GM23248 (cell line): Measurements from ENCODE around the gene MED15. TPM values are rescaled to one million over a fixed set of nuclear protein-coding genes. Genes with fewer than 3 reads are reported as not detected.
"Not testable (repeated sequence)": the region's sequence is repeated elsewhere in the genome, so short reads cannot be mapped to it uniquely, and the experiment has no call there.

Experiments used
- DNase-seq: peaks from one replicate; pipeline ENCODE4 v3.0.0-alpha.2; 2015
- H2AFZ ChIP-seq: fragments of 200-600 bp; sonication (generic); 2 replicates; pipeline ENCODE4 v1.6.1; 2016; ENCODE audit warnings: antibody characterized with exemption
- H3F3A ChIP-seq: fragments of 200-600 bp; sonication (generic); 2 replicates; pipeline ENCODE4 v1.6.1; 2016; ENCODE audit warnings: mild to moderate bottlenecking, antibody characterized with exemption, mixed run types; ENCODE audit not compliant: insufficient read depth
- H3K27ac ChIP-seq: fragments of 200-600 bp; sonication (generic); 2 replicates; pipeline ENCODE4 v1.5.1; 2016; ENCODE audit warnings: mild to moderate bottlenecking
- H3K27me3 ChIP-seq: fragments of 200-600 bp; sonication (generic); replicated peaks from 2 replicates; pipeline ENCODE4 v1.6.1; 2016; ENCODE audit warnings: mild to moderate bottlenecking; ENCODE audit not compliant: insufficient read depth
- H3K36me3 ChIP-seq: fragments of 200-600 bp; sonication (generic); 2 replicates; pipeline ENCODE4 v1.6.1; 2016; ENCODE audit warnings: low read depth, mild to moderate bottlenecking
- H3K4me1 ChIP-seq: fragments of 200-600 bp; sonication (generic); 2 replicates; pipeline ENCODE4 v1.6.1; 2016; ENCODE audit warnings: mild to moderate bottlenecking; ENCODE audit not compliant: insufficient read depth
- H3K4me2 ChIP-seq: fragments of 200-600 bp; sonication (generic); one replicate; pipeline ENCODE4 v1.6.1; 2016; ENCODE audit warnings: mild to moderate bottlenecking; ENCODE audit not compliant: unreplicated experiment
- H3K4me3 ChIP-seq: fragments of 200-600 bp; sonication (generic); 2 replicates; pipeline ENCODE4 v1.5.1; 2016; ENCODE audit warnings: mild to moderate bottlenecking
- H3K79me2 ChIP-seq: fragments of 200-600 bp; sonication (generic); 2 replicates; pipeline ENCODE4 v1.6.1; 2016; ENCODE audit warnings: mild to moderate bottlenecking; ENCODE audit not compliant: insufficient read depth
- H3K9ac ChIP-seq: fragments of 200-600 bp; sonication (generic); 2 replicates; pipeline ENCODE4 v1.6.1; 2016; ENCODE audit warnings: mild to moderate bottlenecking
- H3K9me2 ChIP-seq: fragments of 200-600 bp; sonication (generic); 2 replicates; pipeline ENCODE4 v1.6.1; 2016; ENCODE audit warnings: mixed run types, mild to moderate bottlenecking, moderate library complexity; ENCODE audit not compliant: insufficient read depth
- H3K9me3 ChIP-seq: fragments of 200-600 bp; sonication (generic); one replicate; pipeline ENCODE4 v1.6.1; 2017; ENCODE audit warnings: low read depth
- H4K20me1 ChIP-seq: fragments of 200-600 bp; sonication (generic); 2 replicates; pipeline ENCODE4 v1.6.0; 2016; ENCODE audit not compliant: insufficient read depth
- EZH2 ChIP-seq: fragments of 200-600 bp; sonication (generic); IDR thresholded peaks from 2 replicates; pipeline ENCODE4 v1.6.1; 2018; ENCODE audit warnings: antibody characterized with exemption, mild to moderate bottlenecking; ENCODE audit not compliant: insufficient read depth, poor library complexity, severe bottlenecking
- EZH2phosphoT487 ChIP-seq: fragments of 200-600 bp; sonication (generic); IDR thresholded peaks from 2 replicates; pipeline ENCODE4 v1.6.1; 2018; ENCODE audit warnings: antibody characterized with exemption, moderate library complexity, mild to moderate bottlenecking, low read depth; ENCODE audit not compliant: insufficient read depth
- WGBS, 2 experiments: methylation state at CpG; one replicate each; pipeline ENCODE4 v1.1.6; 2015 to 2017; ENCODE audit warnings: low lambda C conversion rate in 2 of 2, low coverage in 1 of 2; ENCODE audit errors: missing lambda C conversion rate in 2 of 2; 5-methylcytosine and 5-hydroxymethylcytosine counted together
- in situ Hi-C: fragments of 300-500 bp; cut with MboI; formaldehyde crosslinking; loops from 2 replicates; pipeline ENCODE4 v1.15.0; 2020
- polyA plus RNA-seq: library from polyadenylated mRNA; unstranded; fragments of >200 nt; fragmentation: Nextera tagmentation; extraction: Ambion mirVana; gene quantifications from 2 replicates; pipeline ENCODE4 v1.2.1, GENCODE V29; 2016
- total RNA-seq: library from RNA; depleted of rRNA; stranded (reverse); fragments of >200 nt; shearing (Covaris generic); gene quantifications from 2 replicates; pipeline ENCODE4 v1.2.3, GENCODE V29; 2014

Gene MED15
- total and polyA plus RNA-seq, 2 experiments from 2014 or later = 40.2 to 69.7 TPM

GRCh38 chr22:20590477-20591294 is 83.3 kb downstream of the MED15 start:
- Histone ChIP-seq H3K4me1 (no peaks in the 10 kb centered on the region), H3K36me3 (peaks cover 7% of the 10 kb centered on the region; the same call in 1 of the 2 replicates), H2AFZ (no peak overlapping the region), H3K9ac (no peak overlapping the region), H3F3A (0 out of 2 replicates have a peak, but pooled peaks cover 4% of the 10 kb centered on the region), H3K4me3 (no peak overlapping the region), H4K20me1 (no peaks in the 10 kb centered on the region), H3K4me2 (no peak overlapping the region), H3K27me3 (no peaks in the 10 kb centered on the region), H3K9me2 (no peaks in the 10 kb centered on the region), H3K79me2 (no peaks in the 10 kb centered on the region), H3K27ac (no peak overlapping the region), H3K9me3 (no peaks in the 10 kb centered on the region)
- TF ChIP-seq EZH2phosphoT487 (no peak), EZH2 (no peak)
- DNase-seq = no peak
- in situ Hi-C loops = no loop called here
- WGBS, 2 experiments = 84 to 86% methylated on average over 9 of the region's 9 CpGs

GRCh38 chr22:20591295-20591645 is 83.9 kb downstream of the MED15 start:
- in situ Hi-C loops = no loop called here
- DNase-seq = no peak
- Histone ChIP-seq H3K9me3 (no peaks in the 10 kb centered on the region), H3K27ac (no peak overlapping the region), H2AFZ (no peak overlapping the region), H3F3A (0 out of 2 replicates have a peak, but pooled peaks cover 4% of the 10 kb centered on the region), H4K20me1 (no peaks in the 10 kb centered on the region), H3K4me1 (no peaks in the 10 kb centered on the region), H3K9ac (no peak overlapping the region), H3K4me2 (no peak overlapping the region), H3K27me3 (no peaks in the 10 kb centered on the region), H3K4me3 (no peak overlapping the region), H3K36me3 (peaks cover 7% of the 10 kb centered on the region; the same call in 1 of the 2 replicates), H3K9me2 (no peaks in the 10 kb centered on the region), H3K79me2 (no peaks in the 10 kb centered on the region)
- TF ChIP-seq EZH2phosphoT487 (no peak), EZH2 (no peak)
- 90 to 92% methylated on average over 10 of the region's 10 CpGs for WGBS, 2 experiments

- no peak overlapping the region for H2AFZ ChIP-seq
- H3K79me2 ChIP-seq = no peaks in the 10 kb centered on the region
- TF ChIP-seq EZH2phosphoT487 = no peak
- TF ChIP-seq EZH2 = no peak
- no peak overlapping the region for H3K4me2 ChIP-seq
- no peak for DNase-seq
- peaks cover 7% of the 10 kb centered on the region; the same call in 1 of the 2 replicates for H3K36me3 ChIP-seq
- H3K27me3 ChIP-seq = no peaks in the 10 kb centered on the region
- 0 out of 2 replicates have a peak, but pooled peaks cover 4% of the 10 kb centered on the region for H3F3A ChIP-seq
- no peak overlapping the region for H3K27ac ChIP-seq
- no peaks in the 10 kb centered on the region for H3K4me1 ChIP-seq
- H4K20me1 ChIP-seq = no peaks in the 10 kb centered on the region
- H3K9me3 ChIP-seq = no peaks in the 10 kb centered on the region
- WGBS, 2 experiments = 87 to 89% methylated on average over 26 to 28 of the region's 28 CpGs
- in situ Hi-C loops = no loop called here
- H3K9me2 ChIP-seq = no peaks in the 10 kb centered on the region
- no peak overlapping the region for H3K9ac ChIP-seq
- H3K4me3 ChIP-seq = no peak overlapping the region
These were observed 84.4 kb downstream of the MED15 start for GRCh38 chr22:20591660-20592310.

- H3K4me1 ChIP-seq, H4K20me1 ChIP-seq, H3K9me3 ChIP-seq, H3K27ac ChIP-seq, in situ Hi-C loops, H3K36me3 ChIP-seq, H3F3A ChIP-seq, H3K9me2 ChIP-seq, H3K9ac ChIP-seq, H3K27me3 ChIP-seq, DNase-seq, H3K79me2 ChIP-seq, H3K4me3 ChIP-seq, H3K4me2 ChIP-seq, H2AFZ ChIP-seq: not testable (repeated sequence)
These were observed 86.6 kb downstream of the MED15 start for GRCh38 chr22:20594038-20594437.

GRCh38 chr22:20594486-20594885 is 87.1 kb downstream of the MED15 start:
- H3K4me1 ChIP-seq, H3K27me3 ChIP-seq, H3K4me2 ChIP-seq, H3K79me2 ChIP-seq, H3F3A ChIP-seq, H3K36me3 ChIP-seq, H3K9me2 ChIP-seq, H3K27ac ChIP-seq, H4K20me1 ChIP-seq, DNase-seq, H2AFZ ChIP-seq, in situ Hi-C loops, H3K9me3 ChIP-seq, H3K4me3 ChIP-seq, H3K9ac ChIP-seq: not testable (repeated sequence)
- WGBS, 2 experiments = 60 to 61% methylated on average over 4 of the region's 4 CpGs
